ENCODE data around the gene LRRC32. TPM values are rescaled to one million over a fixed set of nuclear protein-coding genes. Genes with fewer than 3 reads are reported as not detected.
"Not testable (repeated sequence)": the region's sequence is repeated elsewhere in the genome, so short reads cannot be mapped to it uniquely, and the experiment has no call there.

The LRRC32 gene
- total RNA-seq, 1 donor from 2014 or later: 39.6 TPM

- no peak for TF ChIP-seq CTCF (IDR thresholded peaks at IDR 0.05)
- no peak for DNase-seq (ENCODE audit: extremely low spot score, unreplicated experiment)
- Mint-ChIP-seq H3K4me1 (ENCODE audit: unreplicated experiment) (peaks cover 22% of the 10 kb centered on the region), H3K36me3 (ENCODE audit: unreplicated experiment) (no peaks in the 10 kb centered on the region), H3K27ac (ENCODE audit: unreplicated experiment) (no peak overlapping the region), H3K4me3 (ENCODE audit: unreplicated experiment) (no peak overlapping the region), H3K9me3 (ENCODE audit: unreplicated experiment) (peaks cover 10% of the 10 kb centered on the region), H3K27me3 (ENCODE audit: unreplicated experiment) (no peaks in the 10 kb centered on the region)
These were observed 50.1 kb downstream of the LRRC32 start for GRCh38 chr11:76620489-76620888.

- H3K9me3 Mint-ChIP-seq (ENCODE audit: unreplicated experiment); DNase-seq (ENCODE audit: extremely low spot score, unreplicated experiment); H3K4me3 Mint-ChIP-seq (ENCODE audit: unreplicated experiment); H3K27ac Mint-ChIP-seq (ENCODE audit: unreplicated experiment); H3K27me3 Mint-ChIP-seq (ENCODE audit: unreplicated experiment); H3K36me3 Mint-ChIP-seq (ENCODE audit: unreplicated experiment): not testable (repeated sequence)
- peaks cover 23% of the 10 kb centered on the region for H3K4me1 Mint-ChIP-seq (ENCODE audit: unreplicated experiment)
These were observed 50.7 kb downstream of the LRRC32 start for GRCh38 chr11:76619801-76620200.

GRCh38 chr11:76617553-76618265 lies 52.8 kb downstream of the LRRC32 start:
- H3K9me3 Mint-ChIP-seq (ENCODE audit: unreplicated experiment): peaks cover 6% of the 10 kb centered on the region
- H3K4me1 Mint-ChIP-seq (ENCODE audit: unreplicated experiment): peaks cover 20% of the 10 kb centered on the region
- no peak for TF ChIP-seq CTCF (IDR thresholded peaks at IDR 0.05)
- H3K27ac Mint-ChIP-seq (ENCODE audit: unreplicated experiment): no peak overlapping the region
- H3K27me3 Mint-ChIP-seq (ENCODE audit: unreplicated experiment): no peaks in the 10 kb centered on the region
- DNase-seq (ENCODE audit: extremely low spot score, unreplicated experiment): no peak
- no peaks in the 10 kb centered on the region for H3K36me3 Mint-ChIP-seq (ENCODE audit: unreplicated experiment)
- no peak overlapping the region for H3K4me3 Mint-ChIP-seq (ENCODE audit: unreplicated experiment)

GRCh38 chr11:76616676-76617552 lies 53.6 kb downstream of the LRRC32 start:
- Mint-ChIP-seq H3K27ac (ENCODE audit: unreplicated experiment) (no peak overlapping the region), H3K9me3 (ENCODE audit: unreplicated experiment) (peaks cover 6% of the 10 kb centered on the region)
- TF ChIP-seq CTCF (IDR thresholded peaks at IDR 0.05): no peak

GRCh38 chr11:76615950-76616349 lies 54.6 kb downstream of the LRRC32 start:
- H3K4me1 Mint-ChIP-seq (ENCODE audit: unreplicated experiment): peaks cover 27% of the 10 kb centered on the region
- no peak for DNase-seq (ENCODE audit: extremely low spot score, unreplicated experiment)
- H3K4me3 Mint-ChIP-seq (ENCODE audit: unreplicated experiment): no peak overlapping the region
- no peaks in the 10 kb centered on the region for H3K36me3 Mint-ChIP-seq (ENCODE audit: unreplicated experiment)
- H3K27me3 Mint-ChIP-seq (ENCODE audit: unreplicated experiment): no peaks in the 10 kb centered on the region
- no peak overlapping the region for H3K27ac Mint-ChIP-seq (ENCODE audit: unreplicated experiment)
- peaks cover 6% of the 10 kb centered on the region for H3K9me3 Mint-ChIP-seq (ENCODE audit: unreplicated experiment)
- no peak for TF ChIP-seq CTCF (IDR thresholded peaks at IDR 0.05)

More at GRCh38 chr11:76616676-76617552, 53.6 kb downstream of the LRRC32 start:
- no peak overlapping the region for H3K4me3 Mint-ChIP-seq (ENCODE audit: unreplicated experiment)
- no peaks in the 10 kb centered on the region for H3K36me3 Mint-ChIP-seq (ENCODE audit: unreplicated experiment)
- H3K27me3 Mint-ChIP-seq (ENCODE audit: unreplicated experiment): no peaks in the 10 kb centered on the region
- peaks cover 20% of the 10 kb centered on the region for H3K4me1 Mint-ChIP-seq (ENCODE audit: unreplicated experiment)
- no peak for DNase-seq (ENCODE audit: extremely low spot score, unreplicated experiment)

Data from osteocyte (in vitro differentiated cells).